ENCODE measurements around the gene SLAIN2. TPM values are rescaled to one million over a fixed set of nuclear protein-coding genes. Genes with fewer than 3 reads are reported as not detected.
A peak's percentile ranks its signal among the peaks of the same experiment; 100 is the strongest.

The SLAIN2 gene
- total RNA-seq, 2 experiments from 2014 or later, result 54.9 to 63.8 TPM

DNA sequence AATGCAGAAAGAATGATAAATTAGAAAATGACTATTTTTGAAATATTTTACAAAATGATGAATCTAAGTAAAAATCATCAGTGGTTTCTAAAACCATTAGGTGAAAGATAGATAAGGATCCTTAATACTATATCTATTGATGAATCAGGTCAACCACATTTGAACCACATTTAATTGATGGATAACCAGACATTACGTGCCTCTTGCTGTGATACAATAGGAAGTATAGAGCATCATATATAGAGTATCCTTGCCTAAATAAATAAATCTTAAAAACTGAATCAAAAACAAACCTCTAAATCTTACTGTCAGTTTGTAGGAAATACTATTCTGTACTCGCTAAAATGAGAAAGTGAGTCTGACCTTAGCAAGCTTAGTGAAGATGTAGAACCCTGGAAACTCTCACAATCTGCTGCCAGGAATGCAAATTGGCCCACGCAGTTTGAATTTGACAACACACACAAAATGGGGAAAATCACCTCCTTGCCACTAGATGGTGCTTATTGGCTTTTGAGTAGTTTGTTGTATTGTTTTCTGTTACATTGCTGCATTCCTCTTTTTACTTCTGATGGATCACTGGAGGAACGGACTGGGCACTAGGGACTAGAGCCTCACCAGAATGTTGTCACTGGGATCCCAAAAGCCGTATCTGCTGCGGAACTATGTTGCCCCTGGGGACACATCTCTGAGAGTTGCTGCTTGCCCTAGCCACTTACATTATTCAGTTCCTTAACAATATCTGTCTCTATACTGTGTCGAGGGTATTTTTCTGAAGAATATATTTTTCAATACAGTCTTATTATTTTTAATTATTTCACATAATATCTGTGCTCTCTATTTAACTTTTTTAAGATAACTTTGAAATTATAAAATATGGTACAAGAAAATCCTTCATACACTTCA lies 25.4 kb upstream of the SLAIN2 start:
- no peak overlapping the region for H3K4me3 Mint-ChIP-seq
- H3K4me1 Mint-ChIP-seq (ENCODE audit: low read depth), result peaks cover 5% of the 10 kb centered on the region
- POLR2A ChIA-PET, result no interaction called here
- CTCF ChIA-PET, result interaction anchor here (0.7 to 1.7 kb wide), 4 partner anchors 8 to 179 kb away, joined by 3 read pairs; no protein-coding TSS in a partner anchor
- no peaks in the 10 kb centered on the region for H3K27me3 Mint-ChIP-seq
- peak; percentile 43 for DNase-seq
- H3K27ac Mint-ChIP-seq, result no peak overlapping the region
- H3K36me3 Mint-ChIP-seq, result no peaks in the 10 kb centered on the region
- no peaks in the 10 kb centered on the region for H3K9me3 Mint-ChIP-seq
- intact Hi-C loops (cut with micrococcal nuclease), result loop anchor here (2.0 to 5.0 kb wide), 3 partner anchors 25 to 231 kb away; partner anchors contain the start of gene SLAIN2

DNA sequence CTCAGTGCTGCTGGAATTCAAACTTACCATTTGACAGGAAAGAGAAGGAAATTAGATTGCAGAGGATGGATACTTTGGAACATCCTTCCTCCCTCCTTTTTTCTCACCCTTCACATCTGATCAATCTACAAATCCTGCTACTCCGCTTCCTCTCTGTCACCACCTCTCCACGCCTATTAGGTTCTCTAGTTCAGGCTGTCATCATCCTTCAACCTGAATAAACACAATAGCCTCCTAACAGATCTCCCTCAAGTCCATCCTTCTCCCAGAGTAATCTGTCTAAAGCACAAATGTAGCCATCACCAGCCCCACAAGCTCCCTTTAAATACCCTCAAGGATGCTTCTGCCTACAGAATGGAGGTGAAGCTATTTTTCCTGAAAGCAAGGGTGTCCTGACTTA lies 20.0 kb upstream of the SLAIN2 start:
- H3K9me3 Mint-ChIP-seq, result no peaks in the 10 kb centered on the region
- no peaks in the 10 kb centered on the region for H3K36me3 Mint-ChIP-seq
- no peak for DNase-seq
- H3K27me3 Mint-ChIP-seq, result peaks cover 3% of the 10 kb centered on the region
- POLR2A ChIA-PET, result no interaction called here
- H3K27ac Mint-ChIP-seq, result no peak overlapping the region
- H3K4me1 Mint-ChIP-seq (ENCODE audit: low read depth), result no peaks in the 10 kb centered on the region
- no peak overlapping the region for H3K4me3 Mint-ChIP-seq
- CTCF ChIA-PET, result no interaction called here
- intact Hi-C loops (cut with micrococcal nuclease), result no loop called here

DNA sequence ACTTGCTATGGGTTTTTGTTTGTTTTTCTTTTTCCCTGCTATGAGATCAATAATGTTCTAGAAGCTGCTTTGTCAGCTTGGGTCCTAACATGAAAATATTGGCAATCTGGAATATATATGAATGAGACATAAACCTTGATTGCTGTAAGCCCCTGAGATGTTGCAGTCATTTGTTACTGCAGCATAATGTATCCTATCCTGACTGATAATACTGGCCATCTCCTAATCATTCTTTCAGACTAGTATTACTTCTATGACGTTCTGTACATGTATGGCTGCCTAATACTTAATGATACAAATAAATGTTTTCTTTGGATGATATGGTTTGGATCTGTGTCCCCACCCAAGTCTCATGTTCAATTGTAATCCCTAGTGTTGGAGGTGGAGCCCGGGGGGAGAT lies 19.3 kb upstream of the SLAIN2 start:
- Mint-ChIP-seq H3K4me3 (no peak overlapping the region), H3K4me1 (ENCODE audit: low read depth) (no peaks in the 10 kb centered on the region), H3K36me3 (no peaks in the 10 kb centered on the region), H3K9me3 (no peaks in the 10 kb centered on the region), H3K27ac (no peak overlapping the region), H3K27me3 (peaks cover 3% of the 10 kb centered on the region)
- ChIA-PET CTCF (no interaction called here), POLR2A (no interaction called here)
- no peak for DNase-seq
- intact Hi-C loops (cut with micrococcal nuclease), result no loop called here

DNA sequence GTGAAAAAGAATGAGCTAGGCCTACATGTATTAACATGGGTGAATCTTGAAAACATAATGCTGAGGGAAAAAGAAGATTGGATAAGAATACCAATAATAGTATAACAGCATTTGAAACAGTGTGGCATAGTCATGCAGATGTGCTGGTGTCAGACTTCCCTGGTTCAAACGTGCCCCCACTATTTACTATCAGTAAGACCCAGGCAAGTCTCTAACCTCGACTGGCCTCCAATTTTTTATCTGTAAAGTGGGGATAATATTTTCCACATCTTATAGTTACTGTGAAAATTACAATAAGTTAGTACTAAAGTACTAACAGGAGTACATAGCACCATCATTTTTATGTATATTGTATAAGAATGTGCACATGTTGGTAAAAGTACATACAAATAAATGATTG lies 17.0 kb upstream of the SLAIN2 start:
- ChIA-PET POLR2A (no interaction called here), CTCF (no interaction called here)
- no peaks in the 10 kb centered on the region for H3K9me3 Mint-ChIP-seq
- H3K4me1 Mint-ChIP-seq (ENCODE audit: low read depth), result no peaks in the 10 kb centered on the region
- no peak overlapping the region for H3K27ac Mint-ChIP-seq
- no peaks in the 10 kb centered on the region for H3K36me3 Mint-ChIP-seq
- intact Hi-C loops (cut with micrococcal nuclease), result no loop called here
- peaks cover 3% of the 10 kb centered on the region for H3K27me3 Mint-ChIP-seq
- DNase-seq, result no peak
- no peak overlapping the region for H3K4me3 Mint-ChIP-seq

DNA sequence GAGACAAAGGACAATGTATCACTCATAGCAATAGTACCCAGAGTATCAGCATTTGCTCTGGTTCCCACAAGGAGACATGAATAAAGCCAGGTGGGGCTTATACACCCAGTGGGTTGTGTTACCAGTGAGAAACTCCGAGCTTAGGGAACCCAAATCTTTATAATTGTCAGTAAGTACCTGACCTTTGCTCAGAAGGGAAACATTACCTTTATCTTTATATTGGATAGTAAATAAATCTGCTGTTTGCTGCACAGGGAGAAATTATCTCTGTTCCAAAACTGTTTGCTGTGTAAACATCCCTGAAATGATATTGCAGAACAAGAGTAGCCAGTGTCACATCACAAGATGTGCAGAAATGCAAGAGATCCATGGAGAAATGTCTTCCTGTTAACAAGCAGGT lies 12.1 kb upstream of the SLAIN2 start:
- CTCF ChIA-PET, result no interaction called here
- peaks cover 2% of the 10 kb centered on the region for H3K4me1 Mint-ChIP-seq (ENCODE audit: low read depth)

DNA sequence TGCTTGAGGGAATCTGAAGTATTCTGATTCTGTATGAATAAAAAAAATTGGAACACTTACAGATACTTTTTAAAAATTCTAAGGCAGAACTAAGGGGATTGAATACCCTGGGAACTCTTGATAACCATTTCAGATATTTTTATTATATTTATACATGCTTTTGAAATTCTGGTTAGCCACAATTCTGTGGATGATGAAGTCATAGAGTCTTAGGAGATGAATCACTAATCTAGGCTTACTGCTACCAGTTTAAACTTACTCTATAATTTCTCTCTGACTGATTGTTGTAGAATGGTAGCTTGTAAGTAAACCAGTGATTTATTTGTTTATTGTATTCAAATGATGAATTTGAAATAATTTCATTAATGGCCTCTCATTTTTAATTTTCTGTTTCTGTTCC lies 11.4 kb upstream of the SLAIN2 start:
- POLR2A ChIA-PET, result no interaction called here
- intact Hi-C loops (cut with micrococcal nuclease), result no loop called here

More for the DNA sequence above, 12.1 kb upstream of the SLAIN2 start:
- Mint-ChIP-seq H3K36me3 (no peaks in the 10 kb centered on the region), H3K27me3 (peaks cover 7% of the 10 kb centered on the region), H3K9me3 (no peaks in the 10 kb centered on the region), H3K27ac (no peak overlapping the region), H3K4me3 (no peak overlapping the region)
- POLR2A ChIA-PET, result no interaction called here
- intact Hi-C loops (cut with micrococcal nuclease), result no loop called here
- no peak for DNase-seq

DNA sequence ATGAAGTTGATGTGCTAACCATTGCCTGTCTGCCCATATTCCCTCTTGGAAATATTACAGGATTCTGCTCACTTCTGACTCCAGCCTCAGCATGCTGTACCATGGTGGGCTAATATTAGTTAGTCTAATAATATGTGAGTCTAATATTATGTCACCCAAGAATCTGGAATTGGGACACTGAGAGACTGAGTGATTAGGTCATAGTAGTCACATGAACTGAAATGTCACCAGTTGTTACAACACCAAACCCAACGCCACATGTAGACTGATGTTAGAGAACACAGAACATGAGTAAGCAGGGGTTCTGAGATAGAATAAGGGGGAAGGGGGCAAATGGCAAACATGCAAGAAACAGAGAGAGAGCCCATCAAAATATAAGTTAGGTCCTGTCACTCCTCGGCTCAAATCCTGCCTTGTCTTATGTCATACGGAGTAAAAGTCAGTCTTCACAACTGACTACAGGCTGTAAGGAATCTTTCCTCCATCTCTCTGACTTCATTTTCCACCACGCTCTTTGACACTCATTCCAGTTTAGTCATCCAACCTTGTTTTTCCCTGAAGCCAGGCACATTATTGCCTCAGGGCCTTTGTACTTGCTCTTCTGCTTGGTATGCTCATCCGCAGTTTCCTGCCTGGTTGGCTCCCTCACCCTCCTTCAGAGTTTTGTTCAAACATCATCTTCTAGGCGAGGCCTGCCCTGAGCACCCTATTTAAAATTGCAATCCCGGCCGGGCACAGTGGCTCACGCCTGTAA lies 9.6 kb upstream of the SLAIN2 start:
- intact Hi-C loops (cut with micrococcal nuclease), result no loop called here
- H3K9me3 Mint-ChIP-seq, result no peaks in the 10 kb centered on the region
- CTCF ChIA-PET, result no interaction called here
- peaks cover 2% of the 10 kb centered on the region for H3K4me1 Mint-ChIP-seq (ENCODE audit: low read depth)
- H3K4me3 Mint-ChIP-seq, result no peak overlapping the region
- H3K36me3 Mint-ChIP-seq, result no peaks in the 10 kb centered on the region
- POLR2A ChIA-PET, result no interaction called here
- H3K27me3 Mint-ChIP-seq, result peaks cover 4% of the 10 kb centered on the region
- H3K27ac Mint-ChIP-seq, result no peak overlapping the region
- no peak for DNase-seq

More for the DNA sequence above, 11.4 kb upstream of the SLAIN2 start:
- Mint-ChIP-seq H3K27me3 (peaks cover 7% of the 10 kb centered on the region), H3K36me3 (no peaks in the 10 kb centered on the region), H3K4me1 (ENCODE audit: low read depth) (peaks cover 2% of the 10 kb centered on the region), H3K4me3 (no peak overlapping the region), H3K9me3 (no peaks in the 10 kb centered on the region), H3K27ac (no peak overlapping the region)
- DNase-seq, result no peak
- CTCF ChIA-PET, result no interaction called here

DNA sequence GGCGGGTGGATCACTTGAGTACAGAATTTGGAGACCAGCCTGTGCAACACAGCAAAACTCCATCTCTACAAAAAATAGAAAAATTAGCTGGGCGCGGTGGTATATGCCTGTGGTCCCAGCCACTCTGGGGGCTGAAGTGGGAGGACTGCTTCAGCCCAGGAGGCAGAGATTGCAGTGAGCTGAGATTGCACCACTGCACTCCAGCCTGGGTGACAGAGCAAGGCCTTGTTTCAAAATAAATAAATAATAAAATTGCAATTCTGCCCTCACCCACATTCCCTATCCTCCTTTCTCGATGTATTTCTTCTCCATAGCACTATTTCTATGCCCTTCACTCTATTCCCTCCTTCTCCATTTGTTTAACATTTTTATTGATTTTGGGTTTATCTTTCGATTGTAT lies 8.7 kb upstream of the SLAIN2 start:
- POLR2A ChIA-PET, result no interaction called here
- Mint-ChIP-seq H3K4me3 (no peak overlapping the region), H3K27me3 (peaks cover 4% of the 10 kb centered on the region), H3K36me3 (no peaks in the 10 kb centered on the region), H3K4me1 (ENCODE audit: low read depth) (peaks cover 9% of the 10 kb centered on the region), H3K9me3 (no peaks in the 10 kb centered on the region), H3K27ac (no peak overlapping the region)
- CTCF ChIA-PET, result no interaction called here
- intact Hi-C loops (cut with micrococcal nuclease), result no loop called here
- no peak for DNase-seq

DNA sequence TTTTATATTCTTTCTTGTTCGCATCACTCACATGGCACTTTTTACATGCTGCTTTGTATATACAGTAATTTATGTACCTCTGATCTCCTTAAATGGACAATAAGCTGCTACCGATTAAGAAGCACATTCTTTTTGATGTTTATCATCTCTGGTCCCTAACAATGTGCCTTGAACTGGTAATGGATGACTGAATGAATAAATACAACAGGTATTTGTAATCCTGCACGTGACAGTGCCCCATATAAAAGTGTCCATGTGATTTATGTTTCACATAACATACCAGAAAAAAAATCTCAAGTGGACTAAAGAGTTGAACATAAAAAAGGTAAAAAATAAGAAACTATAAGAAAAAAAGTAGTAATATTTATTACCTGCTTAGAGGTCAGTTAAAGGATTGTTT lies 7.7 kb upstream of the SLAIN2 start:
- Mint-ChIP-seq H3K36me3 (no peaks in the 10 kb centered on the region), H3K4me3 (no peak overlapping the region), H3K27ac (no peak overlapping the region), H3K27me3 (peaks cover 4% of the 10 kb centered on the region), H3K4me1 (ENCODE audit: low read depth) (peaks cover 18% of the 10 kb centered on the region), H3K9me3 (no peaks in the 10 kb centered on the region)
- CTCF ChIA-PET, result no interaction called here
- POLR2A ChIA-PET, result no interaction called here
- no peak for DNase-seq
- intact Hi-C loops (cut with micrococcal nuclease), result no loop called here

DNA sequence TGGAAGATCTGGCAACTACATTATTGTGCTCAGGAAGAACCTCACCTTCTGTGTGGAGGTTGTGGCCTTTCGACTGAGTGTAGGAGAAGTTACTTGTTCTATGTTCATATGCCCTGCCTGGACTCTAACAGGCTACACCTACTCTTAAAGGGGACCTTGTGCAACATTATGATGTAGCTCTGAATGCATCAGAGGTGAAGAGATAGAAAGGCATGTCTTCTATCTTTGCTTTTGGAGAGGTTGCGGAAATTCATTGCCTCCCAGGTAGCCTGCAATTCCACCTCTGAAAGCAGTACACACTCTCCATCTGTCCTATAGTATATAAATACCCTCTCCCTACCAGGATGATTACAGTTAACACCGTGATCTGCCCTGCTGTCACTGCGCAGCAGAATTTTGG lies 7.1 kb upstream of the SLAIN2 start:
- Mint-ChIP-seq H3K4me3 (no peak overlapping the region), H3K36me3 (no peaks in the 10 kb centered on the region), H3K27ac (no peak overlapping the region), H3K27me3 (peaks cover 4% of the 10 kb centered on the region), H3K9me3 (no peaks in the 10 kb centered on the region), H3K4me1 (ENCODE audit: low read depth) (peaks cover 22% of the 10 kb centered on the region)
- CTCF ChIA-PET, result no interaction called here
- DNase-seq, result no peak
- POLR2A ChIA-PET, result no interaction called here
- intact Hi-C loops (cut with micrococcal nuclease), result no loop called here

DNA sequence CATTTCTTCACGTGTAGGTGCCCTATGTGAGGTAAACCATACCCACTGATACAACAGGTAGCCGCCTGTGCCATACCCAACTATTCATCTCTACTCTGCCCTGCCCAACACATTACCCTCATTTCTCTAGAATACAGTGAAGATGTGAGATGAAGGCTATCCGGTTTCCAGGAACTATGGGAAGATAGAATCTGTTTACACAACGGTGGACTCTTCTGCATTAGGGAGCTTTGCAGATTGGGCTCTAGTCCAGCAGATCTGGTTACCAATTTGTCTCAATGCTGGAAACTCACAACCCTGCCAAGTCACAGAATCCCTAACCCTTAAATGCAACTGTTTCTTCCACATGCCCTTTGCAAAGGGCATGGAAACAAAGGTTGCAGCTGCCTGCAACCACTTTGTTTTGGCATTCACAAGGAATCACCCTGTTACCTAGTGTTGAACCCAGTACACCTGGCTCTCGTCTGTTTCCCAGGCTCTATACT lies 6.4 kb upstream of the SLAIN2 start:
- no peak overlapping the region for H3K4me3 Mint-ChIP-seq
- H3K36me3 Mint-ChIP-seq, result no peaks in the 10 kb centered on the region
- no peaks in the 10 kb centered on the region for H3K9me3 Mint-ChIP-seq
- intact Hi-C loops (cut with micrococcal nuclease), result no loop called here
- ChIA-PET CTCF (no interaction called here), POLR2A (no interaction called here)
- H3K27ac Mint-ChIP-seq, result no peak overlapping the region
- no peak for DNase-seq
- peaks cover 4% of the 10 kb centered on the region for H3K27me3 Mint-ChIP-seq
- H3K4me1 Mint-ChIP-seq (ENCODE audit: low read depth), result peaks cover 26% of the 10 kb centered on the region

DNA sequence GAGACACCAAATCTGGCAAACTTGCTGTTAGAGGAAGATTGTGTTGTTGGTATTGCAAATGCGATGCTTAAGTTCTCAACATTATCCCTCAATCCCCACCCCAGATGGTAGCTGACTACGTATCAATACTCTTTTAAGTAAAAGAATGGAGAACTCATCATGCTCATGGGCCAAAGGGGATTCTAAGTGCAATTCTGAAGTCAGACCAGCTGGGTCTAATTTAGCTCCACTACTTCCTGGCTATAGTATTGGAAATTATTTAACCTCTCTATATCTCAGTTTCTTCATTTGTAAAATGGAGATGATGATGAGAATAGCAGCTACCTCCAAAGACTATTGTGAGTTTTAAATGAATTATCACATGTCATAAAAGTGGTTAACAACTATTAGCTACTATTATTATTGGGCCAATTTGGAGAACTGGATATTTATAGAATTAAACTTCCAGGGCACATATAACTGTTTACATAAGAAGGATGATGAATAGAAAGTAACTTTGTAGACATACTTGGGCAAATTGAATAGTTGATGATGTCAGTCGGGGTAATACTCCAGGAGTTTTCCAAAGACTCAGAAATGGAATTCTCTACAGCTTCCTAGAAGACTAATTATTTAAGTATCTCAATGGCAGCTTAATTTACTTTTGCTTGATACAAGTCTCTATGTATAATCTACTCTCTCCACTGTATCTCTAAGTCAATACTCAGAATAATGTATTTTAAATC lies 5.0 kb upstream of the SLAIN2 start:
- POLR2A ChIA-PET, result no interaction called here

More for the DNA sequence above, 5.0 kb upstream of the SLAIN2 start:
- CTCF ChIA-PET, result no interaction called here
- Mint-ChIP-seq H3K4me1 (ENCODE audit: low read depth) (peaks cover 30% of the 10 kb centered on the region), H3K27ac (no peak overlapping the region), H3K36me3 (no peaks in the 10 kb centered on the region), H3K9me3 (no peaks in the 10 kb centered on the region), H3K27me3 (peaks cover 3% of the 10 kb centered on the region), H3K4me3 (no peak overlapping the region)
- no peak for DNase-seq
- intact Hi-C loops (cut with micrococcal nuclease), result no loop called here
